Nephron (organoid): Measurements from ENCODE around the gene KRTDAP.

Source experiments
- H3K27ac Mint-ChIP-seq, 3 experiments: 2 replicates each; pipeline ENCODE4 v1.8.0; 2020; ENCODE audit warnings: mixed read lengths in 3 of 3, mild to moderate bottlenecking in 2 of 3, moderate library complexity in 1 of 3
- H3K27me3 Mint-ChIP-seq: 2 replicates; pipeline ENCODE4 v1.8.0; 2021; ENCODE audit warnings: low read depth, mild to moderate bottlenecking, moderate library complexity, mixed read lengths
- H3K36me3 Mint-ChIP-seq: 2 replicates; pipeline ENCODE4 v1.8.0; 2020; ENCODE audit warnings: low read depth, mixed read lengths
- H3K4me1 Mint-ChIP-seq: 2 replicates; pipeline ENCODE4 v1.8.0; 2020; ENCODE audit warnings: mixed read lengths
- H3K4me3 Mint-ChIP-seq, 3 experiments: 2 replicates each; pipeline ENCODE4 v1.8.0; 2020; ENCODE audit warnings: mild to moderate bottlenecking in 3 of 3, mixed read lengths in 3 of 3, moderate library complexity in 2 of 3
- H3K9me3 Mint-ChIP-seq: 2 replicates; pipeline ENCODE4 v1.8.0; 2020; ENCODE audit warnings: mixed read lengths
- TF ChIP-seq, protein P1 (sequence below), 3 experiments: fragments of 200-600 bp; sonication (generic); IDR thresholded peaks; one replicate each; pipeline ENCODE4 v1.5.0; 2021; ENCODE audit warnings: antibody characterized with exemption in 3 of 3; ENCODE audit not compliant: unreplicated experiment in 3 of 3

KRTDAP gene

GRCh38 chr19:35511337-35511736 lies 21.1 kb upstream of the KRTDAP start:
- Mint-ChIP-seq H3K4me1 (peaks cover 5% of the 10 kb centered on the region), H3K36me3 (no peaks in the 10 kb centered on the region), H3K27ac (no peak overlapping the region), H3K9me3 (no peaks in the 10 kb centered on the region), H3K27me3 (peaks cover 77% of the 10 kb centered on the region), H3K4me3 (peak overlapping the region; percentile 36 to 47 (median 41))
- TF ChIP-seq, protein P1, sequence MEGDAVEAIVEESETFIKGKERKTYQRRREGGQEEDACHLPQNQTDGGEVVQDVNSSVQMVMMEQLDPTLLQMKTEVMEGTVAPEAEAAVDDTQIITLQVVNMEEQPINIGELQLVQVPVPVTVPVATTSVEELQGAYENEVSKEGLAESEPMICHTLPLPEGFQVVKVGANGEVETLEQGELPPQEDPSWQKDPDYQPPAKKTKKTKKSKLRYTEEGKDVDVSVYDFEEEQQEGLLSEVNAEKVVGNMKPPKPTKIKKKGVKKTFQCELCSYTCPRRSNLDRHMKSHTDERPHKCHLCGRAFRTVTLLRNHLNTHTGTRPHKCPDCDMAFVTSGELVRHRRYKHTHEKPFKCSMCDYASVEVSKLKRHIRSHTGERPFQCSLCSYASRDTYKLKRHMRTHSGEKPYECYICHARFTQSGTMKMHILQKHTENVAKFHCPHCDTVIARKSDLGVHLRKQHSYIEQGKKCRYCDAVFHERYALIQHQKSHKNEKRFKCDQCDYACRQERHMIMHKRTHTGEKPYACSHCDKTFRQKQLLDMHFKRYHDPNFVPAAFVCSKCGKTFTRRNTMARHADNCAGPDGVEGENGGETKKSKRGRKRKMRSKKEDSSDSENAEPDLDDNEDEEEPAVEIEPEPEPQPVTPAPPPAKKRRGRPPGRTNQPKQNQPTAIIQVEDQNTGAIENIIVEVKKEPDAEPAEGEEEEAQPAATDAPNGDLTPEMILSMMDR (IDR thresholded peaks at IDR 0.05; ENCODE audit: unreplicated experiment in 3 of 3): no peak

DNA sequence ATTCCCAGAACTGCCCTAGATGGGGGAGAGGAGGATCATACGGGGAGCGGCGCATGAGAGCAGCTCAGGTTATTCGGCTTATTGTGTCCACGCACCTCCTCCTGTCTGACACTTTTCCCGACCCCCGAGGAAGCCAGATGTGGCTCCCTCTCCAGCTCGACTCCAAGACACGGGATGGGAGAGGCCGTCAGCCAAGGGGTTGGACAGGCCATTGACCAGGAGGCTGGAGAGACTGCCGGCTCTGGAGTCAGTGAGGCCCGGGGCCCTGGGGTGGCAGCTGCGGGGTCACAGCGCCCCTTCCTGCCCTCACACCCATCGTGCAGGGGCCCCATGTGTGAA lies 20.3 kb upstream of the KRTDAP start:
- peak overlapping the region in 1 of 3 experiments; percentile 91 for H3K27ac Mint-ChIP-seq
- peak overlapping the region; percentile 86 to 91 (median 89) for H3K4me3 Mint-ChIP-seq
- H3K4me1 Mint-ChIP-seq: peaks cover 5% of the 10 kb centered on the region
- TF ChIP-seq, protein P1 (IDR thresholded peaks at IDR 0.05; ENCODE audit: unreplicated experiment in 3 of 3): peak in 1 of 3 experiments; percentile 16
- H3K9me3 Mint-ChIP-seq: no peaks in the 10 kb centered on the region
- H3K27me3 Mint-ChIP-seq: peaks cover 81% of the 10 kb centered on the region
- no peaks in the 10 kb centered on the region for H3K36me3 Mint-ChIP-seq

- Mint-ChIP-seq H3K9me3 (no peaks in the 10 kb centered on the region), H3K4me3 (peak overlapping the region; percentile 86 to 91 (median 89)), H3K27ac (peak overlapping the region; percentile 83 to 92 (median 91)), H3K4me1 (peaks cover 5% of the 10 kb centered on the region), H3K36me3 (no peaks in the 10 kb centered on the region), H3K27me3 (peaks cover 79% of the 10 kb centered on the region)
- TF ChIP-seq, protein P1 (IDR thresholded peaks at IDR 0.05; ENCODE audit: unreplicated experiment in 3 of 3): peak; percentile 97 to 98 (median 98)
Observed at GRCh38 chr19:35509861-35510625, 19.8 kb upstream of the KRTDAP start.

- TF ChIP-seq, protein P1 (IDR thresholded peaks at IDR 0.05; ENCODE audit: unreplicated experiment in 3 of 3): no peak
- Mint-ChIP-seq H3K27me3 (peaks cover 78% of the 10 kb centered on the region), H3K4me1 (peaks cover 5% of the 10 kb centered on the region), H3K9me3 (no peaks in the 10 kb centered on the region), H3K4me3 (peak overlapping the region; percentile 86 to 91 (median 89)), H3K27ac (peak overlapping the region; percentile 83 to 92 (median 91)), H3K36me3 (no peaks in the 10 kb centered on the region)
Observed at GRCh38 chr19:35509018-35509652, 18.9 kb upstream of the KRTDAP start.

GRCh38 chr19:35508129-35508528 lies 17.9 kb upstream of the KRTDAP start:
- Mint-ChIP-seq H3K4me3 (peak overlapping the region; percentile 34 to 89 (median 61)), H3K9me3 (no peaks in the 10 kb centered on the region), H3K4me1 (peaks cover 5% of the 10 kb centered on the region)

More at GRCh38 chr19:35508129-35508528, 17.9 kb upstream of the KRTDAP start:
- no peaks in the 10 kb centered on the region for H3K36me3 Mint-ChIP-seq
- peaks cover 73% of the 10 kb centered on the region for H3K27me3 Mint-ChIP-seq
- no peak overlapping the region for H3K27ac Mint-ChIP-seq
- TF ChIP-seq, protein P1 (IDR thresholded peaks at IDR 0.05; ENCODE audit: unreplicated experiment in 3 of 3): no peak
